ENCODE measurements around the gene TMC2.

- TF ChIP-seq CTCF (IDR thresholded peaks at IDR 0.05) (no peak), TCF7L2 (IDR thresholded peaks at IDR 0.05; ENCODE audit: low read depth, low read length) (no peak)
These were observed 3.3 kb upstream of the TMC2 start for GRCh38 chr20:2533118-2533517.
